OCI-M1 (cell line): ENCODE data around the gene CCN5.
"Not testable (repeated sequence)": the region's sequence is repeated elsewhere in the genome, so short reads cannot be mapped to it uniquely, and the experiment has no call there.

Source experiments
- DNase-seq: peaks from one replicate; lab custom pipeline; 2025; lab: John Stamatoyannopoulos, UW

The CCN5 gene

GRCh38 chr20:44695295-44695673 is 19.9 kb upstream of the CCN5 start:
- DNase-seq: no peak

- DNase-seq: no peak
These were observed 19.4 kb upstream of the CCN5 start for GRCh38 chr20:44695674-44696300.

- DNase-seq: peak; percentile 34
These were observed 18.9 kb upstream of the CCN5 start for GRCh38 chr20:44696315-44696714.

- not testable (repeated sequence) for DNase-seq
These were observed 18.1 kb upstream of the CCN5 start for GRCh38 chr20:44697041-44697440.

GRCh38 chr20:44698351-44698750 is 16.8 kb upstream of the CCN5 start:
- DNase-seq: no peak

- DNase-seq: no peak
These were observed 14.9 kb upstream of the CCN5 start for GRCh38 chr20:44700306-44700705.

GRCh38 chr20:44701118-44701857 is 13.9 kb upstream of the CCN5 start:
- no peak for DNase-seq

GRCh38 chr20:44701858-44702256 is 13.3 kb upstream of the CCN5 start:
- DNase-seq: no peak

GRCh38 chr20:44702776-44703175 is 12.4 kb upstream of the CCN5 start:
- peak; percentile 82 for DNase-seq

GRCh38 chr20:44703183-44703925 is 11.8 kb upstream of the CCN5 start:
- DNase-seq: no peak

- no peak for DNase-seq
These were observed 11.1 kb upstream of the CCN5 start for GRCh38 chr20:44703956-44704488.

- no peak for DNase-seq
These were observed 10.6 kb upstream of the CCN5 start for GRCh38 chr20:44704551-44704971.

GRCh38 chr20:44705364-44706094 is 9.6 kb upstream of the CCN5 start:
- DNase-seq: no peak

- no peak for DNase-seq
These were observed 8.7 kb upstream of the CCN5 start for GRCh38 chr20:44706301-44707017.

GRCh38 chr20:44707018-44707579 is 8.1 kb upstream of the CCN5 start:
- DNase-seq: no peak

- no peak for DNase-seq
These were observed 5.8 kb upstream of the CCN5 start for GRCh38 chr20:44709380-44709779.

- no peak for DNase-seq
These were observed 5.4 kb upstream of the CCN5 start for GRCh38 chr20:44709797-44710196.

- DNase-seq: no peak
These were observed 3.9 kb upstream of the CCN5 start for GRCh38 chr20:44711237-44711636.

- DNase-seq: no peak
These were observed 968 bp upstream of the CCN5 start for GRCh38 chr20:44714102-44714700.

- DNase-seq: no peak
These were observed 535 bp downstream of the CCN5 start for GRCh38 chr20:44715499-44716308.
